Heart left ventricle (tissue), 16 donors: ENCODE measurements around the gene MEF2A. TPM values are rescaled to one million over a fixed set of nuclear protein-coding genes. Genes with fewer than 3 reads are reported as not detected.
A peak's percentile ranks its signal among the peaks of the same experiment; 100 is the strongest.

Source experiments
- ATAC-seq, 4 donors: fragments of 200-7000 bp; cut with Tn5 transposase; one replicate each; pipeline ENCODE4 v1.9.1; 2020 to 2022; ENCODE audit warnings: moderate library complexity in 4 of 4, mild to moderate bottlenecking in 3 of 4, moderate number of reproducible peaks in 1 of 4
- DNase-seq, 5 donors: peaks; one replicate each; pipeline ENCODE4 v3.0.0-alpha.2; 2020
- H3K27ac ChIP-seq, 12 donors: fragments of 200-600 bp; sonication (generic) in 4 of 12; one replicate each; pipeline versions ENCODE4 v1.5.0 to v1.8.0; 2016 to 2022; ENCODE audit warnings: mild to moderate bottlenecking in 2 of 12
- H3K27me3 ChIP-seq, 9 donors: fragments of 200-600 bp; sonication (generic) in 2 of 9; one replicate each; pipeline versions ENCODE4 v1.5.1 to v1.8.0; 2016 to 2022; ENCODE audit warnings: mild to moderate bottlenecking in 3 of 9
- H3K36me3 ChIP-seq, 9 donors: fragments of 200-600 bp; sonication (generic) in 2 of 9; one replicate each; pipeline versions ENCODE4 v1.5.0 to v1.8.0; 2018 to 2022; ENCODE audit warnings: mild to moderate bottlenecking in 2 of 9
- H3K4me1 ChIP-seq, 12 donors: fragments of 200-600 bp; sonication (generic) in 4 of 12; one replicate each; pipeline versions ENCODE4 v1.5.0 to v1.8.0; 2016 to 2022; ENCODE audit warnings: mild to moderate bottlenecking in 3 of 12
- H3K4me3 ChIP-seq, 12 donors: fragments of 200-600 bp; sonication (generic) in 4 of 12; one replicate each; pipeline versions ENCODE4 v1.5.0 to v1.8.0; 2017 to 2022; ENCODE audit warnings: mild to moderate bottlenecking in 9 of 12, moderate library complexity in 4 of 12
- H3K9me3 ChIP-seq, 12 donors: fragments of 200-600 bp; sonication (generic) in 4 of 12; one replicate each; pipeline versions ENCODE4 v1.5.0 to v1.8.0; 2016 to 2022; ENCODE audit warnings: mild to moderate bottlenecking in 1 of 12
- POLR2A ChIP-seq, 2 donors: fragments of 450-650 bp; IDR thresholded peaks; one replicate each; pipeline ENCODE4 v1.6.1; 2017; ENCODE audit warnings: antibody characterized with exemption in 2 of 2, mild to moderate bottlenecking in 2 of 2, moderate library complexity in 2 of 2
- WGBS, 4 donors: extraction: QIAGEN DNeasy Blood & Tissue Kit in 2 of 4; methylation state at CpG; one replicate each; pipeline versions ENCODE4 v1.1.5 to v1.1.7; 2013 to 2018; 5-methylcytosine and 5-hydroxymethylcytosine counted together
- intact Hi-C, 10 donors: fragments of 100-400 bp; cut with DNase I; formaldehyde crosslinking; loops; one replicate each; pipeline versions ENCODE4 v1.11.1 to v1.14.2; 2022
- polyA plus RNA-seq, 2 donors: library from polyadenylated mRNA; stranded (reverse); fragments of 200-250 nt; gene quantifications; one replicate each; pipeline ENCODE4 v1.2.3, GENCODE V29; 2013
- total RNA-seq, 9 donors: library from RNA; depleted of rRNA in 2 of 9; stranded (reverse); fragments of >200 nt in 2 of 9; fragmentation: NEBNext Ultra II Directional in 3 of 9; extraction: Animal tissue kit (Norgen Biotek cat#: 25700) in 3 of 9; gene quantifications; one replicate each; pipeline versions ENCODE4 v1.1.0 to v1.2.4, GENCODE V29; 2016 to 2023
- TF ChIP-seq, protein P1 (sequence below), 12 donors: fragments of 200-600 bp; sonication (generic) in 4 of 12; IDR thresholded peaks; one replicate each; pipeline versions ENCODE4 v1.5.0 to v1.8.0; 2018 to 2022; ENCODE audit warnings: antibody characterized with exemption in 12 of 12, mild to moderate bottlenecking in 5 of 12
- donor health status: ischemic (EF 13 %, LVEDD 7.1; RV severe dilation, severe dysfunction).
- donor health status: healthy with polysubstance abuse.
- donor health status: DM: no; HTN: yes; CAD: no.
- donor health status: DM: no; HTN: no; CAD: no.
- donor health status: ischemic (EF 25% LVEDD 6.9; RV normal size, moderate dysfunction).
- donor health status: ischemic (EF 25% LVEDD 5.7; RV mildly dilated, moderate dysfunction).
- donor health status: healthy.
- donor health status: DM: yes; HTN: yes; CAD: no.
- donor health status: ischemic (EF 35%, LVEDD 5.7; RV mildly dilated, moderate dysfunction).
- donor health status: nonischemic (EF 11% LVEDD 7.7; RV severe dilation, severe dysfunction).
- donor health status: DM: yes; HTN: yes; CAD: no.
- donor health status: PGD.
- donor health status: ischemic (EF 29% LVEDD 5.4; RV normal size, mild dysfunction).
- donor health status: nonischemic (EF 23%, LVEDD 6.1; RV moderate dilation, normal function).

MEF2A gene
- total and polyA plus RNA-seq, 11 donors, result 53.4 to 192 (median 153) TPM

DNA sequence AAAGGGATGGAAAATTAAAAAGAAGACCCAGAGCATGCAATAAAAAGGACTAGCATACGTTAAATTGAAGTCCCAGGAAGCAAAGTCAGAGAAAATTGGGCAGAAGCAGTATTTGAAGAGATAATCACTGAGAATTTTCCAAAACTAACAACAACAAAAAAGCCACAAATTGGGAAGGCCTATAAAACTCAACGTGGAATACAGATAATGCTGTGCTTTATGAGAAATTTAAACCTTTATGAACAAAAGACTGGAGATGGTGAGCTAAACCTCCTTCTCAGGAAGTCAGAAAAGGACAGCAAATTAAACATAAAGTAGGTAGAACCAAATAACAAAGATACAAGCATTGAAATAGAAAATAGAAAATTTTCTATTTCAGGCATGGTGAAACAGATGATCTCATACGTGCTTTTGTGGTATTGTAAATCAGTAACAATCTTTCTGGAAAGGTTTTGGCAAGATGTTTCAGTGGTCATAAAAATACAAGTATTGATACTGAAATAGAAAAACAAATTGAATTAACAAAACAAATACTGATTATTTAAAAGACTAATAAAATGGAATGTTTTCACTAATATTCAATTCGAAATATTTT, 111.9 kb downstream of the MEF2A start:
- H3K4me1 ChIP-seq, result peaks cover 0 to 33% (median 14%) of the 10 kb centered on the region in 12 donors
- intact Hi-C loops, result loop anchor here in 1 of 10 donors (10.0 kb wide), 1 partner anchor 223 kb away; no protein-coding TSS in a partner anchor
- peaks cover 0 to 89% (median 62%) of the 10 kb centered on the region in 9 donors for H3K36me3 ChIP-seq
- H3K27me3 ChIP-seq, result no peaks in the 10 kb centered on the region
- WGBS, 4 donors, result 56 to 72% (median 65%) methylated on average over 4 of the region's 4 CpGs
- TF ChIP-seq, protein P1, sequence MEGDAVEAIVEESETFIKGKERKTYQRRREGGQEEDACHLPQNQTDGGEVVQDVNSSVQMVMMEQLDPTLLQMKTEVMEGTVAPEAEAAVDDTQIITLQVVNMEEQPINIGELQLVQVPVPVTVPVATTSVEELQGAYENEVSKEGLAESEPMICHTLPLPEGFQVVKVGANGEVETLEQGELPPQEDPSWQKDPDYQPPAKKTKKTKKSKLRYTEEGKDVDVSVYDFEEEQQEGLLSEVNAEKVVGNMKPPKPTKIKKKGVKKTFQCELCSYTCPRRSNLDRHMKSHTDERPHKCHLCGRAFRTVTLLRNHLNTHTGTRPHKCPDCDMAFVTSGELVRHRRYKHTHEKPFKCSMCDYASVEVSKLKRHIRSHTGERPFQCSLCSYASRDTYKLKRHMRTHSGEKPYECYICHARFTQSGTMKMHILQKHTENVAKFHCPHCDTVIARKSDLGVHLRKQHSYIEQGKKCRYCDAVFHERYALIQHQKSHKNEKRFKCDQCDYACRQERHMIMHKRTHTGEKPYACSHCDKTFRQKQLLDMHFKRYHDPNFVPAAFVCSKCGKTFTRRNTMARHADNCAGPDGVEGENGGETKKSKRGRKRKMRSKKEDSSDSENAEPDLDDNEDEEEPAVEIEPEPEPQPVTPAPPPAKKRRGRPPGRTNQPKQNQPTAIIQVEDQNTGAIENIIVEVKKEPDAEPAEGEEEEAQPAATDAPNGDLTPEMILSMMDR (IDR thresholded peaks at IDR 0.05), result no peak
- no peak for TF ChIP-seq POLR2A (IDR thresholded peaks at IDR 0.05)
- no peak overlapping the region for H3K4me3 ChIP-seq
- ATAC-seq (no peak), DNase-seq (no peak)
- no peaks in the 10 kb centered on the region for H3K9me3 ChIP-seq
- peak overlapping the region in 9 of 12 donors; percentile 5 to 47 (median 29) for H3K27ac ChIP-seq

DNA sequence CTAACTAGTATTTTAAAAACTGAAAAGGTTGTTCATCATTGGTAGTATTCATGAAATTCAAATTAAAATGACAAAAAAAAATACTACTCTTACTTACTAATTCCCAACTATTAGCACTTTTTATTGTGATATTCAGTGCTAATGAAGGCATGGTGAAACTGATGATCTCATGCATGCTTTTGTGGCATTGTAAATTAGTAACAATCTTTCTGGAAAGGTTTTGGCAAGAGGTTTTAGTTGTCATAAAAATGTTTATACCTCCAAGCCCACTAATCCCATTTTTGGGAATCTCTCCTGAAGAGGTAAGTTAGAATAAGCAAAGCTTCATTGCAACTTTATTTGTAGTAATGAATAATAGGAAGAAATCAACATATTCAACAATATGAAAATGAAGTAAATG, 114.5 kb downstream of the MEF2A start:
- peaks cover 0 to 69% (median 41%) of the 10 kb centered on the region in 9 donors for H3K36me3 ChIP-seq
- no peak overlapping the region for H3K4me3 ChIP-seq
- peaks cover 3 to 34% (median 22%) of the 10 kb centered on the region in 12 donors for H3K4me1 ChIP-seq
- peak overlapping the region in 2 of 12 donors; percentile 1 to 23 for H3K27ac ChIP-seq
- TF ChIP-seq, protein P1 (IDR thresholded peaks at IDR 0.05), result no peak
- TF ChIP-seq POLR2A (IDR thresholded peaks at IDR 0.05), result no peak
- intact Hi-C loops, result loop anchor here in 4 of 10 donors (5.0 to 10.0 kb wide), 5 partner anchors 88 to 258 kb away; partner anchors contain the start of gene MEF2A (in 2 of the 4)
- ATAC-seq (no peak), DNase-seq (no peak)
- H3K27me3 ChIP-seq, result no peaks in the 10 kb centered on the region
- H3K9me3 ChIP-seq, result peaks cover 0 to 14% (median 0%) of the 10 kb centered on the region in 12 donors

DNA sequence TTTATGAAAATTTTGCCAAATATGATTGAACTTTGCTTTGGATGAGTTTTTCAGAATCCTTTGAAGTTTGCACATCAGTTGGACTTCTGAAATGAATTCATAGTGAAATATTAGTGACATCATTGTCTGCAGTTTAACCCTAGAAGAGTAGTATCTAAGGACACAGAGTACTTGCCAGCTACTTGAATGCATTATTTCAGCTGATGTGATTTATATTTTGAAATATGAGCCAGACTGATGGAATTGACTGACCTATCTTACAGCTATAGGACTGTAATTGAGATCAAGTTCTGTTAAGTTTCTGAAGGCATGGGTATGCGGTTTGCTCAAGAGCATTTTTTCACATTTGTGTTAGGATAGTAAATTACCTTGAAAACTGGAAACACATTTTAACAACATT, 116.2 kb downstream of the MEF2A start:
- WGBS, 4 donors, result 66 to 84% (median 73%) methylated on average over 1 of the region's 1 CpG
- intact Hi-C loops, result loop anchor here in 4 of 10 donors (5.0 to 10.0 kb wide), 5 partner anchors 90 to 260 kb away; partner anchors contain the start of gene MEF2A (in 2 of the 4)

DNA sequence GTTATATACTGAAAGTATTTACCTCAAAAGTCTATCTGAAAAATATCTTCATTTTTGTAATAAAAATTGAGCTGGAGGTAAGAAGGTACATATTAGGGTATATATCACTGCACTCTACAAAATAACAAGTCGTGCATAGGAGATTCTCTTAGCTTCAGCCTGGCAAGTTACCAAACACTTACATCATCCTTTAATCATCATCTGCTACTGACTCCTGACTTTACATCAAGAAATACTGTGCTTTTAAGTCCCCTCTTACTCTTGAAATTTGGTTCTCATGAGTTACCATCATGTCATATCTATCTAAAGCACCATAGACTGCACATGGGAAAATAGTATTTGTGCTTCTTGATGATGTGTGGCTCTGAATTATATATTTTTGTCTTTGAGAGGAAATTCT, 116.7 kb downstream of the MEF2A start:
- DNase-seq (no peak), ATAC-seq (peak in 2 of 4 donors; percentile 62 to 64)
- H3K27ac ChIP-seq, result peak overlapping the region in 11 of 12 donors; percentile 6 to 80 (median 66)
- intact Hi-C loops, result loop anchor here in 4 of 10 donors (5.0 to 10.0 kb wide), 5 partner anchors 90 to 260 kb away; partner anchors contain the start of gene MEF2A (in 2 of the 4)
- no peak overlapping the region for H3K4me3 ChIP-seq
- no peak for TF ChIP-seq POLR2A (IDR thresholded peaks at IDR 0.05)
- TF ChIP-seq, protein P1 (IDR thresholded peaks at IDR 0.05), result no peak
- peaks cover 3 to 32% (median 20%) of the 10 kb centered on the region in 12 donors for H3K4me1 ChIP-seq
- peaks cover 0 to 29% (median 2%) of the 10 kb centered on the region in 12 donors for H3K9me3 ChIP-seq
- WGBS, 4 donors, result 0 to 14% (median 5%) methylated on average over 1 of the region's 1 CpG
- no peaks in the 10 kb centered on the region for H3K27me3 ChIP-seq
- peaks cover 0 to 53% (median 21%) of the 10 kb centered on the region in 9 donors for H3K36me3 ChIP-seq

More for the DNA sequence above, 116.2 kb downstream of the MEF2A start:
- Histone ChIP-seq H3K4me1 (peaks cover 3 to 34% (median 22%) of the 10 kb centered on the region in 12 donors), H3K4me3 (no peak overlapping the region), H3K9me3 (peaks cover 0 to 29% (median 2%) of the 10 kb centered on the region in 12 donors), H3K36me3 (peaks cover 0 to 53% (median 24%) of the 10 kb centered on the region in 9 donors), H3K27me3 (no peaks in the 10 kb centered on the region), H3K27ac (peak overlapping the region in 10 of 12 donors; percentile 13 to 80 (median 68))
- no peak for TF ChIP-seq POLR2A (IDR thresholded peaks at IDR 0.05)
- TF ChIP-seq, protein P1 (IDR thresholded peaks at IDR 0.05), result no peak
- DNase-seq (no peak), ATAC-seq (peak in 1 of 4 donors; percentile 16)
